ENCODE results near the gene MCAM. TPM values are rescaled to one million over a fixed set of nuclear protein-coding genes. Genes with fewer than 3 reads are reported as not detected.

MCAM gene
- total and polyA plus RNA-seq, 4 donors = 2.2 to 49.6 (median 9.3) TPM

DNA sequence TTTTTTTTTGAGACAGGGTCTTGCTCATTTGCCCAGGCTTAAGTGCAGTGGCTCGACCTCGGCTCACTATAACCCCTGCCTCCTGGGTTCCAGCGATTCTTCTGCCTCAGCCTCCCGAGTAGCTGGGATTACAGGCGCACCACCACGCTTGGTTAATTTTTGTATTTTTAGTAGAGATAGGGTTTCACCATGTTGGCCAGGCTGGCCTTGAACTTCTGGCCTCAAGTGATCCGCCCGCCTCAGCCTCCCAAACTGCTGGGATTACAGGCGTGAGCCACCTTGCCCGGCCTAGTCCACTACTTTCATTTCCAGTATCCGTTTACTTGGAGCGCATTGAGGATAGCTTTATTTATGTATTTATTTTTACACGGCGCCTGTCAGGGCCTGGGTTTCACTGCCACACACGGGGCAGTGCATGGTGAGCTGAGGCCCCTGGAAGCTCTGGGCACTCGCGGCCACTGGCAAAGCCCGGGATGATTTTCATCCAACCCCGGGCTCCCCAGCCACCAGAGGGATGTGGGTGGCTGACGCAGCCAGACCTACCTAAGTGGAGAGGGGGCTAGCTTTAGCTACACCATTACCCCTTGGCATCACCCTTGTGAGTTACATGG, 6.1 kb upstream of the MCAM start:
- peaks cover 4 to 21% (median 12%) of the 10 kb centered on the region in 4 donors for H3K4me1 ChIP-seq (ENCODE audit: control insufficient read depth in 4 of 4, insufficient read depth in 4 of 4, low read length in 3 of 4)
- H3K27ac ChIP-seq (ENCODE audit: low read depth in 1 of 2, low read length in 2 of 2) = no peak overlapping the region
- DNase-seq (ENCODE audit: low spot score) = no peak
- TF ChIP-seq GABPA (IDR thresholded peaks at IDR 0.05 in 1 of 2, conservative IDR thresholded peaks at IDR 0.05 in 1 of 2) = no peak
- TF ChIP-seq TAF1 (conservative IDR thresholded peaks at IDR 0.05) = no peak
- no peak for TF ChIP-seq HNF4A (conservative IDR thresholded peaks at IDR 0.05)
- TF ChIP-seq, protein P1, sequence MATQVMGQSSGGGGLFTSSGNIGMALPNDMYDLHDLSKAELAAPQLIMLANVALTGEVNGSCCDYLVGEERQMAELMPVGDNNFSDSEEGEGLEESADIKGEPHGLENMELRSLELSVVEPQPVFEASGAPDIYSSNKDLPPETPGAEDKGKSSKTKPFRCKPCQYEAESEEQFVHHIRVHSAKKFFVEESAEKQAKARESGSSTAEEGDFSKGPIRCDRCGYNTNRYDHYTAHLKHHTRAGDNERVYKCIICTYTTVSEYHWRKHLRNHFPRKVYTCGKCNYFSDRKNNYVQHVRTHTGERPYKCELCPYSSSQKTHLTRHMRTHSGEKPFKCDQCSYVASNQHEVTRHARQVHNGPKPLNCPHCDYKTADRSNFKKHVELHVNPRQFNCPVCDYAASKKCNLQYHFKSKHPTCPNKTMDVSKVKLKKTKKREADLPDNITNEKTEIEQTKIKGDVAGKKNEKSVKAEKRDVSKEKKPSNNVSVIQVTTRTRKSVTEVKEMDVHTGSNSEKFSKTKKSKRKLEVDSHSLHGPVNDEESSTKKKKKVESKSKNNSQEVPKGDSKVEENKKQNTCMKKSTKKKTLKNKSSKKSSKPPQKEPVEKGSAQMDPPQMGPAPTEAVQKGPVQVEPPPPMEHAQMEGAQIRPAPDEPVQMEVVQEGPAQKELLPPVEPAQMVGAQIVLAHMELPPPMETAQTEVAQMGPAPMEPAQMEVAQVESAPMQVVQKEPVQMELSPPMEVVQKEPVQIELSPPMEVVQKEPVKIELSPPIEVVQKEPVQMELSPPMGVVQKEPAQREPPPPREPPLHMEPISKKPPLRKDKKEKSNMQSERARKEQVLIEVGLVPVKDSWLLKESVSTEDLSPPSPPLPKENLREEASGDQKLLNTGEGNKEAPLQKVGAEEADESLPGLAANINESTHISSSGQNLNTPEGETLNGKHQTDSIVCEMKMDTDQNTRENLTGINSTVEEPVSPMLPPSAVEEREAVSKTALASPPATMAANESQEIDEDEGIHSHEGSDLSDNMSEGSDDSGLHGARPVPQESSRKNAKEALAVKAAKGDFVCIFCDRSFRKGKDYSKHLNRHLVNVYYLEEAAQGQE (IDR thresholded peaks at IDR 0.05) = no peak
- TF ChIP-seq SP1 (IDR thresholded peaks at IDR 0.05) = no peak
- TF ChIP-seq ATF3 (IDR thresholded peaks at IDR 0.05) = no peak
- WGBS = 81% methylated on average over 20 of the region's 20 CpGs
- H3K9ac ChIP-seq (ENCODE audit: low read depth in 1 of 2, low read length in 2 of 2) = no peak overlapping the region
- H3K36me3 ChIP-seq (ENCODE audit: control insufficient read depth in 4 of 4, insufficient read depth in 3 of 4, low read depth in 1 of 4, low read length in 3 of 4) = no peaks in the 10 kb centered on the region
- no peaks in the 10 kb centered on the region for H3K9me3 ChIP-seq (ENCODE audit: control insufficient read depth in 4 of 4, low read length in 3 of 4)
- peaks cover 0 to 6% (median 0%) of the 10 kb centered on the region in 4 donors for H3K27me3 ChIP-seq (ENCODE audit: control insufficient read depth in 4 of 4, insufficient read depth in 4 of 4, low read length in 3 of 4)
- no peak overlapping the region for H3K4me3 ChIP-seq (ENCODE audit: low read depth in 1 of 3, low read length in 3 of 3)

DNA sequence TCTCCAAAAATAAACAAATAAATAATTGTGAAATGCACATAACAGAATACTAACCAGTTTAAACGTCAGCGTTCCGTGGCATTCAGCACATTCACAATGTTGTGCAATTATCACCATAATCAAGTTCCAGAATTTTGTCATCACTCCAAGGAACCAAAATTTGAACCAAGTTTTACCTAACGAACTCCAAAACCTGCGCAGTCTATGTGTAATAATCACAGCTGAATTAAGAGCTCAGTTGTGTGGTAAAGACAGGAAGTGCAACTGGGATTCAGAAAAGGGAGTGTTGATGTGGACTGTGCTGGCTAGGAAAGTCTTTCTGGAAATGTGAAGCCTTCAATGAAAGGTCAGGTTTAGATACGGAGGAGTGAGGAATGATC, 5.4 kb upstream of the MCAM start:
- H3K27me3 ChIP-seq (ENCODE audit: control insufficient read depth in 4 of 4, insufficient read depth in 4 of 4, low read length in 3 of 4) = peaks cover 0 to 6% (median under 1%) of the 10 kb centered on the region in 4 donors
- no peak for DNase-seq (ENCODE audit: low spot score)
- H3K36me3 ChIP-seq (ENCODE audit: control insufficient read depth in 4 of 4, insufficient read depth in 3 of 4, low read depth in 1 of 4, low read length in 3 of 4) = no peaks in the 10 kb centered on the region
- no peaks in the 10 kb centered on the region for H3K9me3 ChIP-seq (ENCODE audit: control insufficient read depth in 4 of 4, low read length in 3 of 4)
- peaks cover 4 to 22% (median 12%) of the 10 kb centered on the region in 4 donors for H3K4me1 ChIP-seq (ENCODE audit: control insufficient read depth in 4 of 4, insufficient read depth in 4 of 4, low read length in 3 of 4)
- TF ChIP-seq, protein P2, sequence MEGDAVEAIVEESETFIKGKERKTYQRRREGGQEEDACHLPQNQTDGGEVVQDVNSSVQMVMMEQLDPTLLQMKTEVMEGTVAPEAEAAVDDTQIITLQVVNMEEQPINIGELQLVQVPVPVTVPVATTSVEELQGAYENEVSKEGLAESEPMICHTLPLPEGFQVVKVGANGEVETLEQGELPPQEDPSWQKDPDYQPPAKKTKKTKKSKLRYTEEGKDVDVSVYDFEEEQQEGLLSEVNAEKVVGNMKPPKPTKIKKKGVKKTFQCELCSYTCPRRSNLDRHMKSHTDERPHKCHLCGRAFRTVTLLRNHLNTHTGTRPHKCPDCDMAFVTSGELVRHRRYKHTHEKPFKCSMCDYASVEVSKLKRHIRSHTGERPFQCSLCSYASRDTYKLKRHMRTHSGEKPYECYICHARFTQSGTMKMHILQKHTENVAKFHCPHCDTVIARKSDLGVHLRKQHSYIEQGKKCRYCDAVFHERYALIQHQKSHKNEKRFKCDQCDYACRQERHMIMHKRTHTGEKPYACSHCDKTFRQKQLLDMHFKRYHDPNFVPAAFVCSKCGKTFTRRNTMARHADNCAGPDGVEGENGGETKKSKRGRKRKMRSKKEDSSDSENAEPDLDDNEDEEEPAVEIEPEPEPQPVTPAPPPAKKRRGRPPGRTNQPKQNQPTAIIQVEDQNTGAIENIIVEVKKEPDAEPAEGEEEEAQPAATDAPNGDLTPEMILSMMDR (IDR thresholded peaks at IDR 0.05; ENCODE audit: low read depth, low read length, missing input control) = peak; percentile 19
- TF ChIP-seq ZBTB33 (IDR thresholded peaks at IDR 0.05) = no peak
- no peak for TF ChIP-seq RXRA (IDR thresholded peaks at IDR 0.05)
- WGBS = 50% methylated on average over 6 of the region's 6 CpGs
- H3K27ac ChIP-seq (ENCODE audit: low read depth in 1 of 2, low read length in 2 of 2) = no peak overlapping the region
- no peak overlapping the region for H3K4me3 ChIP-seq (ENCODE audit: low read depth in 1 of 3, low read length in 3 of 3)
- no peak overlapping the region for H3K9ac ChIP-seq (ENCODE audit: low read depth in 1 of 2, low read length in 2 of 2)
